Panc1 (cell line): Measurements from ENCODE around the gene PITX1. TPM values are rescaled to one million over a fixed set of nuclear protein-coding genes. Genes with fewer than 3 reads are reported as not detected.
A peak's percentile ranks its signal among the peaks of the same experiment; 100 is the strongest.

Source experiments
- ATAC-seq: fragments of 200-7000 bp; cut with Tn5 transposase; 2 replicates; pipeline ENCODE4 v1.9.1; 2020; ENCODE audit warnings: mild to moderate bottlenecking, moderate library complexity
- BruUV-seq: library from RNA; stranded (reverse); fragments of 400-500 nt; replicated peaks from 2 replicates; lab custom pipeline; 2021; lab: Mats Ljungman, UMichigan
- CTCF ChIA-PET: fragments of 300-600 bp; sonication (Branson Sonifier 250); formaldehyde crosslinking; loops from one replicate; lab custom pipeline; 2022; ENCODE audit warnings: antibody characterized with exemption; lab: Charles Lee
- POLR2A ChIA-PET: fragments of 300-600 bp; sonication (Branson Sonifier 250); formaldehyde crosslinking; loops from one replicate; lab custom pipeline; 2022; ENCODE audit warnings: antibody characterized with exemption; lab: Charles Lee
- DNase-seq: peaks from one replicate; pipeline ENCODE4 v3.0.0-alpha.2; 2010; ENCODE audit warnings: low read depth, low spot score
- H3K27ac ChIP-seq: 2 replicates; pipeline ENCODE4 v1.5.1; 2011; ENCODE audit warnings: mild to moderate bottlenecking, low read length, inconsistent platforms
- H3K27me3 ChIP-seq: fragments of 200-500 bp; sonication (Bioruptor generic); 2 replicates; pipeline ENCODE4 v1.6.0; 2014; ENCODE audit warnings: low read length, inconsistent platforms; ENCODE audit not compliant: control insufficient read depth, insufficient read depth
- H3K36me3 ChIP-seq: fragments of 200-500 bp; sonication (Bioruptor generic); 2 replicates; pipeline ENCODE4 v1.5.1; 2014; ENCODE audit warnings: inconsistent platforms, mild to moderate bottlenecking, low read length, moderate library complexity; ENCODE audit not compliant: control insufficient read depth, insufficient read depth
- H3K4me1 ChIP-seq: 2 replicates; pipeline ENCODE4 v1.5.1; 2011; ENCODE audit warnings: inconsistent platforms, mild to moderate bottlenecking, low read length, moderate library complexity; ENCODE audit not compliant: control insufficient read depth, insufficient read depth
- H3K4me3 ChIP-seq, 2 experiments: 2 replicates each; pipeline ENCODE4 v1.5.1; 2011 to 2012; ENCODE audit warnings: low read depth in 2 of 2, low read length in 2 of 2, mild to moderate bottlenecking in 2 of 2, inconsistent platforms in 1 of 2, moderate library complexity in 1 of 2
- H3K9me3 ChIP-seq: fragments of 200-500 bp; sonication (Bioruptor generic); 2 replicates; pipeline ENCODE4 v1.5.1; 2014; ENCODE audit warnings: low read depth, mild to moderate bottlenecking, inconsistent platforms, low read length, moderate library complexity; ENCODE audit not compliant: control insufficient read depth, insufficient read depth
- CTCF ChIP-seq: fragments of 450-650 bp; IDR thresholded peaks from 2 replicates; pipeline ENCODE4 v1.5.1; 2017; ENCODE audit warnings: mild to moderate bottlenecking
- POLR2AphosphoS5 ChIP-seq: IDR thresholded peaks from 2 replicates; pipeline ENCODE4 v1.6.1; 2012; ENCODE audit warnings: mild to moderate bottlenecking, low read depth, low read length, moderate library complexity
- SIN3A ChIP-seq: IDR thresholded peaks from 2 replicates; pipeline ENCODE4 v1.6.1; 2012; ENCODE audit warnings: low read depth, mild to moderate bottlenecking, low read length, moderate library complexity, borderline replicate concordance; ENCODE audit not compliant: insufficient read depth
- TCF7L2 ChIP-seq: IDR thresholded peaks from 2 replicates; pipeline ENCODE4 v1.6.1; 2011; ENCODE audit warnings: mild to moderate bottlenecking, low read depth, low read length, inconsistent platforms
- in situ Hi-C: cut with HindIII; loops from 2 replicates; pipeline ENCODE4 v1.10.0; 2016; ENCODE audit warnings: low sequenced_read_pairs, low pct_unique_long_range_greater_than_20kb
- intact Hi-C: fragments of 100-400 bp; cut with micrococcal nuclease; formaldehyde crosslinking; loops from one replicate; pipeline ENCODE4 v1.10.0; 2022; ENCODE audit not compliant: unreplicated experiment
- total RNA-seq: library from RNA; stranded (reverse); gene quantifications from one replicate; pipeline ENCODE4 v1.2.1, GENCODE V29; 2021; ENCODE audit not compliant: unreplicated experiment
- TF ChIP-seq, protein P1 (sequence below), 2 experiments: IDR thresholded peaks; 2 replicates each; pipeline ENCODE4 v1.6.1; 2011 to 2012; ENCODE audit warnings: low read depth in 2 of 2, control low read depth in 1 of 2, low read length in 1 of 2, mild to moderate bottlenecking in 1 of 2, moderate library complexity in 1 of 2; ENCODE audit not compliant: insufficient read depth in 1 of 2

The PITX1 gene
- total RNA-seq, 1 experiment from 2014 or later: 41.5 TPM

- Histone ChIP-seq H3K36me3 (no peaks in the 10 kb centered on the region), H3K4me3 (no peak overlapping the region), H3K27me3 (no peaks in the 10 kb centered on the region), H3K27ac (no peak overlapping the region), H3K4me1 (no peaks in the 10 kb centered on the region), H3K9me3 (no peaks in the 10 kb centered on the region)
- no peak for DNase-seq
- no peak for ATAC-seq
- TF ChIP-seq TCF7L2 (no peak), CTCF (no peak), POLR2AphosphoS5 (no peak), SIN3A (no peak)
- TF ChIP-seq, protein P1, sequence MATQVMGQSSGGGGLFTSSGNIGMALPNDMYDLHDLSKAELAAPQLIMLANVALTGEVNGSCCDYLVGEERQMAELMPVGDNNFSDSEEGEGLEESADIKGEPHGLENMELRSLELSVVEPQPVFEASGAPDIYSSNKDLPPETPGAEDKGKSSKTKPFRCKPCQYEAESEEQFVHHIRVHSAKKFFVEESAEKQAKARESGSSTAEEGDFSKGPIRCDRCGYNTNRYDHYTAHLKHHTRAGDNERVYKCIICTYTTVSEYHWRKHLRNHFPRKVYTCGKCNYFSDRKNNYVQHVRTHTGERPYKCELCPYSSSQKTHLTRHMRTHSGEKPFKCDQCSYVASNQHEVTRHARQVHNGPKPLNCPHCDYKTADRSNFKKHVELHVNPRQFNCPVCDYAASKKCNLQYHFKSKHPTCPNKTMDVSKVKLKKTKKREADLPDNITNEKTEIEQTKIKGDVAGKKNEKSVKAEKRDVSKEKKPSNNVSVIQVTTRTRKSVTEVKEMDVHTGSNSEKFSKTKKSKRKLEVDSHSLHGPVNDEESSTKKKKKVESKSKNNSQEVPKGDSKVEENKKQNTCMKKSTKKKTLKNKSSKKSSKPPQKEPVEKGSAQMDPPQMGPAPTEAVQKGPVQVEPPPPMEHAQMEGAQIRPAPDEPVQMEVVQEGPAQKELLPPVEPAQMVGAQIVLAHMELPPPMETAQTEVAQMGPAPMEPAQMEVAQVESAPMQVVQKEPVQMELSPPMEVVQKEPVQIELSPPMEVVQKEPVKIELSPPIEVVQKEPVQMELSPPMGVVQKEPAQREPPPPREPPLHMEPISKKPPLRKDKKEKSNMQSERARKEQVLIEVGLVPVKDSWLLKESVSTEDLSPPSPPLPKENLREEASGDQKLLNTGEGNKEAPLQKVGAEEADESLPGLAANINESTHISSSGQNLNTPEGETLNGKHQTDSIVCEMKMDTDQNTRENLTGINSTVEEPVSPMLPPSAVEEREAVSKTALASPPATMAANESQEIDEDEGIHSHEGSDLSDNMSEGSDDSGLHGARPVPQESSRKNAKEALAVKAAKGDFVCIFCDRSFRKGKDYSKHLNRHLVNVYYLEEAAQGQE (IDR thresholded peaks at IDR 0.05; ENCODE audit: insufficient read depth in 1 of 2, low read depth in 2 of 2, low read length in 1 of 2): no peak
- no TSS peak for BruUV-seq
- intact Hi-C loops: no loop called here
- in situ Hi-C loops: no loop called here
- ChIA-PET POLR2A (interaction anchor here (0.7 kb wide), 1 partner anchor 10 kb away, joined by 3 read pairs; no protein-coding TSS in a partner anchor), CTCF (no interaction called here)
Measured at GRCh38 chr5:135020111-135020895, 13.7 kb downstream of the PITX1 start.

- POLR2A ChIA-PET: interaction anchor here (0.5 kb wide), 1 partner anchor 250 kb away, joined by 4 read pairs; no protein-coding TSS in a partner anchor
- intact Hi-C loops: no loop called here
- peak; percentile 40; the same call in 1 of the 2 replicates for ATAC-seq
Measured at GRCh38 chr5:135019314-135019713, 14.7 kb downstream of the PITX1 start.

More at GRCh38 chr5:135019314-135019713, 14.7 kb downstream of the PITX1 start:
- no TSS peak for BruUV-seq
- no peaks in the 10 kb centered on the region for H3K36me3 ChIP-seq
- DNase-seq: no peak
- H3K4me1 ChIP-seq: peaks cover 6% of the 10 kb centered on the region
- in situ Hi-C loops: no loop called here
- H3K27me3 ChIP-seq: no peaks in the 10 kb centered on the region
- no peak overlapping the region for H3K4me3 ChIP-seq
- no peak for TF ChIP-seq TCF7L2
- no peak for TF ChIP-seq POLR2AphosphoS5
- TF ChIP-seq, protein P1 (IDR thresholded peaks at IDR 0.05; ENCODE audit: insufficient read depth in 1 of 2, low read depth in 2 of 2, low read length in 1 of 2): no peak
- TF ChIP-seq SIN3A: no peak
- no peak; the same call in 1 of the 2 replicates for TF ChIP-seq CTCF
- H3K9me3 ChIP-seq: no peaks in the 10 kb centered on the region
- H3K27ac ChIP-seq: no peak overlapping the region
- CTCF ChIA-PET: no interaction called here
